CD4-positive, alpha-beta T cell treated with Interleukin-17A for 1 hour (primary cell): ENCODE data around the gene UGT1A6.
"Not testable (repeated sequence)": the region's sequence is repeated elsewhere in the genome, so short reads cannot be mapped to it uniquely, and the experiment has no call there.

Experiments used
- DNase-seq: peaks from one replicate; pipeline ENCODE4 v3.0.0-alpha.2; 2020

Gene UGT1A6

DNA sequence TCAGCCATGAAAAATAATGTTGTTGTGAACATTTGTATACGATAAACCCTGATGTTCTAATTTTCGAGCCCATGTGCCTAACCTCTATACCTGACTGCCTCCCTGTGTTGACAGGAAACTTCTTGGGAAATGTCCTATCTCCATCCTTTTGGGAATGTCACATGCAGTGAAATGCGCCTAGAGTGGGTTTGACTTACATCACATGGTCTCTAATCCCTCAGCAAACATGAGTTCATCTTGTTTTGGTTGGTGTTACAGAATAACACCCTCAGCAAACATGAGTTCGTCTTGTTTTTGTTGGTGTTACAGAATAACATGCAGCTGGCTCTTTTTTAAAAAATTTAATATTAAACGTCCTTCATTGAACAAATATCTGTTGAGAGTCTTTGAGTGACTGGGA lies 4.3 kb upstream of the UGT1A6 start:
- no peak for DNase-seq

DNA sequence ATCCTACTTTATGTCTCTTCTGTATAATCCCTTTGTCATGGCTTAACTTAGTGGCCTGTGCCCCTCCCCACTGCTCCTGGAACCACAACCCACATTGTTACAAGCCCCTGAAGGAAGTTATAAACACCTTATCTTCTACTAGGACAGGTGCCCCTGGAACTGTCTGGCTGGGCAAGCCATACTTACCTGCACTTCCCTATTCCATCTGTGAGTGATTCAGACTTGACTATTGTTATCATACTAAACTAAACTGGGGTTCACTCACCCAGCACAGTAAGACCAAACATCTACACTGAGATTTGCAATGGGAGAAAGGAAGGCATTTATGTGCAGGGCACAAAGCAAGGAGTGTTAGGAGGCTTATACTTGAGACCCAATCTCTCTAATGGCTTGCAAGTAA lies 3.7 kb upstream of the UGT1A6 start:
- no peak for DNase-seq

DNA sequence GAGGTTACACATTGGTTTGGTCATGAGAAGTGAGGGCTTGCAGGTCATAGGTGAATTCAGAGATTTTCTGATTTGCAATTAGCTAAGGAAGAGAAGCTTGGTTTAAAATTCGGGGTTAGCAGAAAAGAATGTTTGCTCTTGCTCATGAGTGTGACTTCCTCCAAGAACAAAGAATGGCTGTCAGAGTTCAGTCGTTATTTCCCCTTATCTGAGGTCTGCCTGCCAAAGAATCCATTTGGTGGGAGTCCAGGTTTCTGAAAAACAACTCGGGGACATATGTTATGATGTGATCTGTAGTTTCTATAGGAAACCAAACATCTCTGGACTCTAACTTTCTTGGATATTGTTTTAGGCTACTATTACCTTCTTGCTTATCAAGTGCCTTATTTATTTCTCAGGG lies 3.2 kb upstream of the UGT1A6 start:
- no peak for DNase-seq

DNA sequence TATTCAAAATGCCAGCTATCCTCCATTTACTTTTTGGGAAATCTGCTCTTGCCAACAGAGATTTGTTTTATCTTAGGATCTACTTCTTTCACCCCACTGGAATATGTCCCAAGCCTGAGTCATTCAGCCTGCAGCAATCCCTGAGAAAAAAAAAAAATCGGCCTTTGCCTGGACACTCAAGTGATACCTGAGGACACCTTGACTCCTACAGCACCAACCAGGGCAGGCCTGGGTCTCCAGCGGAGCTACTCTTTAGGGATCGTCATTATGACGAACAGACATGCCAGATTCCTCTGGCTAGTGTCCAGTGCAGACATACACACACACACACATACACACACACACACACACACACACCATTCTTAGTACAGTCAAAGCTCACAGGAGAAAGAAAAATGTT lies 2.2 kb upstream of the UGT1A6 start:
- no peak for DNase-seq

DNA sequence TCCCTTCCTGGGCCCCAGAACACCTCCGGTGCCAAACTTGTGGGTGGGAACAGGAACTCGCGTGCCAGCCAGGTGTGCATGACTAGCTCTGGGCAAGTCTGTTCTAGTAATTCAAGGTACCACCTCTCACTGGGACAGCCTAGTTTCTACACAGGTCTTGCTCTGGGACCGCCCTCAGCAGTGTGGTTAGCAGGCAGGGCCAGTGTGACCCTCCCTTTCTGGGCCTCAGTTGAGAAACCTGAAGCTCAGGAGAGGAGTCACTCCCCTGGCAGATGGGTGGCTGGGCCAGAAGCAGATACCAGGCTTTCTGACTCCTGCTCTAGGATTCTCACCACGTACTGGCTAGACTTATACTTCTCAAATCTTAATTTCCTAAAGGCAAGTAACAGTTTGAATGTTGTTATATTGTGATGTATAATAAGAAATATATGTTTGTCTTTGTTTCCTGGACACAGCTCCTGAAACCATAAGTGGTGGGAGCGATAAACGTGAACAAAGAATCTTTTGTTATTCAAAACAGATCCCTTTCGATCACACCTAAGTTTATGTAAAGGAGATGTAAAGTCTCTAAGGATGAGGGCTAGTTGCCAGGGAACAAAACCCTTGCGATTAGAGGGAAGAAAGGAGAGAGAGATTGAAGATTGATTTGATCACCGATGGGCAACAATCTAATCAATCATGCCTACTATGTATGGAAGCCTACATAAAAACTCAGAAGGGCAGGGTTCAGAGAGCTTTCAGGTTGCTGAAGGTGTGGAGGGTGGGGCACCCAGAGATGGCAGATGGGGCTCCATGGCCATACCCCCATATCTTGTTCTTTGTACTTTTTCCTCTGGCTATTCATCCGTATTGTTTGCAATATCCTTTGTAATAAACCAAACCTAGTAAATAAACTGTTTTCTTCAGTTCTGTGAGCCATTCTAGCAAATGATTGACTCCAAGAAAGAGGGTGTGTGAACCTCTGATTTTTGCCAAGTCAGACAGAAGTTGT lies 952 bp upstream of the UGT1A6 start:
- no peak for DNase-seq

DNA sequence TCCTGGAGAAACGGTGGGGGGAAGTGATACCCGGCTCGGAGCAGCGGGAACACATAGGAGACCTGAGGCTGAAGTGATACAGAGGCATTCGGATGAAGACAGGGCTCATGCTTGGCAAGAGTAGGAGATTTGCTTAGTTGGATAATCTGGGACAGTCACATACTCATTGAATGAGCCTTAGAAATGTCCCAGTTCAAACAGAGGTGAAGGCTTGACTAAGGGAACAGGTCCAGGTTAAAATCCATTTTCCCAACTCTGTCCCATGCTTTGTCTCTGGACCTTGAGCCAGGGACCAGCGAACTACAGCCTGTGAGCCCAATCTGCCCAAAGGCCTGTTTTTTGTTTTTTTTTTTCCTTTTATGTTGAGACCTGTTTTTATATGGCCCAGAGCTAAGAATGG lies 1.3 kb downstream of the UGT1A6 start:
- no peak for DNase-seq

DNA sequence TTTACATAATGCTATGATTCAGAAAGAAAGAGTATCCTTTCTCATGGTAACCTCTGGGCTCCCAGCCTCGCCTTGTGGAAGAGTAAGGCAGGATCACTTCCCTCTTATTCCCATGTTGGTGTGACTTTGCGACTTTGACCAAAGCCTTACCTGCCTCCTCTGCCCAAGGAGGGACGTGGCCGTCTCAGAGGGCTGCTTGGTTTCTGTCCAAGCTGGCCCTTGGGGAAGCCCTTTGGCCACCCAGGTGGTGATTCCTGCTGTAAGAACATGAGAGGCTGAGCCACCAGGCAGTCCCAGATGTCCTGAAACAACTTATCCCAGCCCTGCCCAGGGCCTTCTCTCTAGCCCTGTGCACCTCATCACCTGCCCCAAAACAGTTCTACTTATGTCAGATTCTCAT lies 6.0 kb downstream of the UGT1A6 start:
- no peak for DNase-seq

DNA sequence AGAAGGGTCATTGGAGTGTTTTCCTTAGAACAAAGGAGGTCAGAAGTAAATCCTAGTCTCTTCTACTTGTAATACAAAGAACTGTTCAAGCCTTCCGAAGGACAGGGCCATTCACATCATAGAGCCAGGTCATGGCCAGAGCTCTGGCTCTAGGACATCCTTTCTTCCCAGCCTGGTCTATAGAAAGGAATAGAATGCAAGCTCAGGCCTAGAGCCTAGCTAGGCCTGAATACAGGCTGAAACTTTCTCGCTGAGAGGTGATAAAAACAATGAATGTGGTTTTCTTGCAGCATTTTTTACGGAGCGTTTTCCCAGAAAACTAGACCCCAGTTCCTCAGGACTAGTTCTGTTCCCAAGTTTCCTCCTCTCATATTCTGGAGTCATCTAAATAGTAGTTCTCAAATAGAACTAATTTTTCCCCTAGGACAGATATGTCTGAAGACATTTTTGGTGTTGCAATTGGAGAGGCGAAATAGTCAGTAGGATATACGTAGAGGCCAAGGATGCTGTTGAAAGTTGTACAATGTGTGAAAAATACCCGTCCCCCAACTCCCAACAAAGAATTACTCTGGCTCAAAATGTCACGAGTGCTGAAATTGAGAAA lies 6.8 kb downstream of the UGT1A6 start:
- no peak for DNase-seq

DNA sequence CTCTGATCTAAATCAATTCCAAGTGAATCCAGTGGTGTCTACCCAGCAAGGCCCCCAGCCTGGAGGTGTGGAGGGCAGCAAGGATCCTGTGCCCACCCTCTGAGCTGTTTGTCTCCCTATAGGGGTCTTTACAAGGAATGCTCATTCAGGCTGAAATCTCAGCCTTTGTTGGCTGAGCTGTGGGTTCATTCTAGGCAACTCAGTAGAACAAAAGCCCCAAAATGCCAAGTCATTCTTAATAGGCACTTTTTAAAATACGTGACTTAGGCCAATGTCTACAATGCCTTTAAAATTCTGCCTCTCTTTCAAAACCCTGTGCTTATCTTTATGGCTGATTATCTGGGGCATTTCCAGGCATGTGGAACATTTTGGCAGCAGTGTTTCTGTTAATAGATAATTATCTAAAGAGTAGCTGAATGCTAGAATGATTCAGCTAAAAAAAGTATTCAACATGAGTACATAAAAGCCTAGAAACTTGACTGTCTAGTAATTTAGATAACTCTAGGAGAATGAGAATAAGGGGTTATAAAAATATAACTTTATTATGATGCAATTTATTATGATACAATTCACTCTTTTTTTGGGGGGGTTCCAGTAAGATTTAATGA lies 7.4 kb downstream of the UGT1A6 start:
- no peak for DNase-seq

DNA sequence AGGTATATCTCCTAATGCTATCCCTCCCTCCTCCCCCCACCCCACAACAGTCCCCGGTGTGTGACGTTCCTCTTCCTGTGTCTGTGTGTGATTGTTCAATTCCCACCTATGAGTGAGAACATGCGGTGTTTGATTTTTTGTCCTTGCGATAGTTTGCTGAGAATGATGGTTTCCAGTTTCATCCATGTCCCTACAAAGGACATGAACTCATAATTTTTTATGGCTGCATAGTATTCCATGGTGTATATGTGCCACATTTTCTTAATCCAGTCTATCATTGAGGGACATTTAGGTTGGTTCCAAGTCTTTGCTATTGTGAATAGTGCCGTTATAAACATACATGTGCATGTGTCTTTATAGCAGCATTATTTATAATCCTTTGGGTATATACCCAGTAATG lies 8.2 kb downstream of the UGT1A6 start:
- DNase-seq = not testable (repeated sequence)

DNA sequence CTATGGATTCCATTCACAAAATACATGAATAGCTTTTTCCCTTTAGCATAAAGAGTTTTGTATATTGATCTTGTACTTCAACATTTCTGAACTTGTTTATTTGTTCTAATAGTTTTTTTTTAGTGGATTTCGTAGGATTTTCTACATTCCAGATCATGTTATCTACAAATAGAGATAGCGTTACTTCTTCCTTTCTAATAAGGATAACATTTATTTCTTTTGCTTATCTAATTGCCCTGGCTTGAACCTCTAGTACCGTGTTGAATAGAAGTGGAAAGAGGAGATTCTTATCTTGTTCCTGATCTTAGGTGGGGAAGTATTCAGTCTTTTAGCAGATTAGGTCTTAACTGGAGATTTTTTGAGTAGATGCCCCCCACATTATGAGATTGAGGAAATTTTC lies 9.5 kb downstream of the UGT1A6 start:
- DNase-seq = no peak

DNA sequence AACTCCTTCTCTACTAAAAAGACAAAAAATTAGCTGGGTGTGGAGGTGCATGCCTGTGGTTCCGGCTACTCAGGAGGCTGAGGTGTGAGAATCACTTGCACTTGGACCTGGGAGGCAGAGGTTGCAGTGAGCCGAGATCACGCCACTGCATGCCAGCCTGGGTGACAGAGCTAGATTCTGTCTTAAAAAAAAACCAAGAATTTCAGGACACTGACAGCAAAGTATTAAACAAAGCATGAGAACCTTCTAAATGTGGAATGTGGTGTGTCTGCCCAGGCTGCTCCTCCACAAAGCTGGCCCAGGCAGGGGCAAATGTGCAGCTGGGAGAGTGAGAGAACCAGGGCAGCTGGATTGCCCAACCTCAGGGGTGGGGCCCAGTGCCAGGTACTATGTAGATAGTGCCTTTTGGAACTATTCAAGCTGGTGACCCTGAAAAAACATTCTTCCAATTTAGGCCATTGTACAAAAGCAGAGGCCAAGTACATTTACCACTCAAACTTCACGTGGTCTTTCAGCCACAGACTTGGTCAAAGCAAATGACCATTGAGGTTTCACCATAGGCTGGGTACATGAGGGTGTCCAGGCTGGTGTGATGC lies 13.3 kb downstream of the UGT1A6 start:
- no peak for DNase-seq

DNA sequence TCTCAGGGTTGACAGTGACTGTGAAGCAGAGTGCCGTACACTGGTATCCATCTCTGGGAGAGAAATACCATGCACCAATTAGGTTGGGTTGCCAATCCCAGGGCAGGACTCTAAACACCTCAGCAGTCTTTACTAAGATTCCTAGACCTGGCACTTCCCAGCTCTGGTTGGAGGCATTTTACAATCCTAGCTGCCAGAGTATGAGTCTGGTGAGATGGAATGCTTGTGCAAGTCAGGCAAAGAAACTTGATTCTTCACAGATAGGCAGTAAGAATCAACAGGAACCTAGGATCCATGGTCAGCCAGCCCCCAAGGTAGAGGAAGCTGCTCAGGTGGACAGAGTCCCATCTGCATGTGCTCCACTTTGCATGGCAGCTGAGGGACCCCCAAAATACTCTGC lies 14.0 kb downstream of the UGT1A6 start:
- no peak for DNase-seq

DNA sequence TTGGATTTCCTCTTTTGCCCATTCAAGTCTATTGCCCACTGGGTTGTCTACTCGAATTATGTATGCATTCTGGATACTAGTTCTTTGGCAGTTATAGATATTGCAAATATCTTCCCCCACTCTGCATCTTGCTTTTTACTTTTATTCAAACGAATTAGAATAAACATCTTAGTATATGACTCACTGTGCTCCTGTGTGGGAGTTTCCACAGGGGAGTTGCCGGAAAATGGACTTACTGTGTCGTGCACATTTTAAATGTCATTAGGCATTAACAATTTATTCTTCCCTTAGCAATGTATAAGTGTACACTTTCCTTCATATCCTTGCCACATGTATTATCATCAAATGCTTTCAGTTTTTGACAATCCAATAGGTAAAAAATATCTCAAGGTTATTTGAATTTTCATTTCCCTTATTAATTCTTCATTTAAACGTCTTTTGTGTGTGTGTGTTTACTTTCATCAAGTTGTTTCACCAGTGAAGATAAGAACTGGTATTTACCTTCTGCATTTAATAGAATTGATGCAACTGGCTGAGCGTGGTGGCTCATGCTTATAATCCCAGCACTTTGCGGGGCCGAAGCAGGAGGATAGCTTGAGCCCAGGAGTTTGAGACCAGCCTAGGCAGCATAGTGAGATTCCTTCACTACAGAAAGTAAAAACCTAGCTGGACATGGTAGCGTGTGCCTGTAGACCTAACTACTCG lies 15.4 kb downstream of the UGT1A6 start:
- no peak for DNase-seq

DNA sequence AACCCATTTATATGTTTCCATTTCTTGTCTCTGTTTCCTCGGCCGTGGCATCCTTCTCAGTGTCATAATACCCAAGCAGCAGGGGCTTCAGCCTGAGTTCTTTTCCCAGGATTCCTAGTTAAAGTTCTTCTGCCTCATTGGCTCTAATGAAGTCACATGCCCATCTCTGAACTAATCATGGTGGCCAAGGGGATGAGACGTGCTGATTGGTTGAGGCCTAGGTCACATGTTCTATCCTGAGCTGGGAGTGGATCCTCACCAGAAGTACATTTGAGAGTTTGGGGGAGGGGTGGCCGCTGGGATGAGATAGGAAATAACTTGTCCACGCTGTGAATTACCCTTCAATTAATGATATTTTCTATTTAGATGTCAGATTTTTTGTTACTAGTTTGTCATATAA lies 16.3 kb downstream of the UGT1A6 start:
- DNase-seq = no peak

DNA sequence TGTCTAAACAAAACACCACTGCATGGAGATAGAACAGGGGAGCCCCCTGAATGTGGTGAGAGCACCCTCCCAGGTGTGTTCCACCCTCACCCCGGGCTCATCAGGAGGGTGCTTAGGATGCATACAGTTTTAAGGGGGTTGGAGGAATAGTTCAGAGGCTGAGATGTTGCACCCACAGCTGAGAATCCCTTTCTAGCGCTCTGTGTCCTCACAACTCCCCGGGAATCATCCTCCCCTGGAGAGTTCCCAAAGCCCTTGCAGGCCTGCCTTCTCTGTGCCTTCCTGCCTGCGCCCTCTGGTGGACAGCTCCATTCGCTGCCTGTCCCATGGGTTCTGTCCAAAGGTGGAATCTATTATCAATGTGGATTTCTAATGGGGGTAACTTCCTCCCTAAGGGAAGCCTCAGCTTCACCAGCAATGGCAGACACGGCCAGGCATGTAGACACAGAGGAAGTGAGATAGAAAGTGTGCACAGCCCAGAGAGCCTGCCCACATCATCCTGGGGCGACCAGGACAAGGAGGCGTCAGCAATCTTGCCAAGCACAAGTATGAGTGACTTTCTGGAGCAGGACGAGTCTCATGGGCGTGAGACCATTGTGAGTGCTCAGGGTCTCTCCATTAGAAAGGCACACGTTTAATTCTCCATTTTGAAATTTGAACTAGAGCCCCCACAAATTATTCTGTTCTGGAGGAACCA lies 18.8 kb downstream of the UGT1A6 start:
- peak; percentile 57 for DNase-seq

DNA sequence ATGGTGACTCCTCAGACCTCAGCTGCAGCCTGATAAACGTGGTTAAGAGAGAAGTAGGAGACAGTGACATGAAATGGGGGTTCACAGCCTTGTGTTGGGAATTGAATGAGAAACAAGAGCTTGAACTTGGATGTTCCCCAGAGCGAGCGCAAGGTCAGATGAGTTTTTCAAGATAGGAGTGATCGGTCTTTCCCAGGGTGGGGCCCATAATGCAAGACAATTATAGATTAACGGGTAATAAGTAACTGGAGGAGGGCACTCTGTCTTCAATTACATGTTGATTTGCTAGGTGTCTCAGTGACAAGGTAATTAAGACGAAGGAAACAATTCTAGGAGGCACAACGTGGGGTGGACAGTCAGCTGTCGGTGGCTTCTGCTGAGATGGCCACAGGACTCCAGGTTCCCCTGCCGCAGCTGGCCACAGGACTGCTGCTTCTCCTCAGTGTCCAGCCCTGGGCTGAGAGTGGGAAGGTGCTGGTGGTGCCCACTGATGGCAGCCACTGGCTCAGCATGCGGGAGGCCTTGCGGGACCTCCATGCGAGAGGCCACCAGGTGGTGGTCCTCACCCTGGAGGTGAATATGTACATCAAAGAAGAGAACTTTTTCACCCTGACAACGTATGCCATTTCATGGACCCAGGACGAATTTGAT lies 20.0 kb downstream of the UGT1A6 start, which contains the start of gene UGT1A5:
TSS of gene UGT1A5 (plus strand) at position 297 of the 651 bp plus-strand sequence. CDS start at position 382, 85 bp downstream.
- no peak for DNase-seq

DNA sequence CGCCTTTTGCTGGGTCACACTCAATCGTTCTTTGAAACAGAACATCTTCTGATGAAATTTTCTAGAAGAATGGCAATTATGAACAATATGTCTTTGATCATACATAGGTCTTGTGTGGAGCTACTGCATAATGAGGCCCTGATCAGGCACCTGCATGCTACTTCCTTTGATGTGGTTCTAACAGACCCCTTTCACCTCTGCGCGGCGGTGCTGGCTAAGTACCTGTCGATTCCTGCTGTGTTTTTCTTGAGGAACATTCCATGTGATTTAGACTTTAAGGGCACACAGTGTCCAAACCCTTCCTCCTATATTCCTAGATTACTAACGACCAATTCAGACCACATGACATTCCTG lies 20.5 kb downstream of the UGT1A6 start:
- no peak for DNase-seq

DNA sequence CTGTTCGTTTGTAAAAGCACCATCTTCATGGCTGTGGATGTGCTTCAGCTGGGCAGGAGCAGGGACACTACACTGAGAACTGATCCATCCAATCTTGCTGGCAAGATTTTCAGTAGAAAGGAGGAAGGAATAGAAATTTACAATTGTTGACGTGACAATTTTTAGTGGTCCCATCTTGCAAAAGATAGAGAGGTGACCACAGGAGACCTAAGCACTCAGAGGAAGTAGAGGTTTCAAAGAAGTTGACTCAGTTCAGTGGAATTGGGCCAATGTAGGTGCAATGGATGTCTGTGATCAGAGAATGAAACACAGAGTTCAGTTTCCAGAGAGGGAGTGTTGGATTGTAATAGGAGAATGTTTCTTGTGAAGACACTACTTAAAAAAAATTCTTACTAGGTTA lies 21.4 kb downstream of the UGT1A6 start:
- no peak for DNase-seq

DNA sequence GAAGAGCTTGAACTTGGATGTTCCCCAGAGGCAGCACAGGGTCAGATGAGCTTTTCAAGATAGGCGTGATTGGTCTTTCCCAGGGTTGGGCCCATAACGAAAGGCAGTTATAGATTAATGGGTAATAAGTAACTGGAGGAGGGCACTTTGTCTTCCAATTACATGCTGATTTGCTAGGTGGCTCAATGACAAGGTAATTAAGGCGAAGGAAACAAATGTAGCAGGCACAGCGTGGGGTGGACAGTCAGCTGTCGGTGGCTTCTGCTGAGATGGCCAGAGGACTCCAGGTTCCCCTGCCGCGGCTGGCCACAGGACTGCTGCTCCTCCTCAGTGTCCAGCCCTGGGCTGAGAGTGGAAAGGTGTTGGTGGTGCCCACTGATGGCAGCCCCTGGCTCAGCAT lies 25.9 kb downstream of the UGT1A6 start, which contains the start of gene UGT1A4:
TSS of gene UGT1A4 (plus strand) at position 185 of the 400 bp plus-strand sequence. CDS start at position 270, 85 bp downstream.
- DNase-seq = no peak

DNA sequence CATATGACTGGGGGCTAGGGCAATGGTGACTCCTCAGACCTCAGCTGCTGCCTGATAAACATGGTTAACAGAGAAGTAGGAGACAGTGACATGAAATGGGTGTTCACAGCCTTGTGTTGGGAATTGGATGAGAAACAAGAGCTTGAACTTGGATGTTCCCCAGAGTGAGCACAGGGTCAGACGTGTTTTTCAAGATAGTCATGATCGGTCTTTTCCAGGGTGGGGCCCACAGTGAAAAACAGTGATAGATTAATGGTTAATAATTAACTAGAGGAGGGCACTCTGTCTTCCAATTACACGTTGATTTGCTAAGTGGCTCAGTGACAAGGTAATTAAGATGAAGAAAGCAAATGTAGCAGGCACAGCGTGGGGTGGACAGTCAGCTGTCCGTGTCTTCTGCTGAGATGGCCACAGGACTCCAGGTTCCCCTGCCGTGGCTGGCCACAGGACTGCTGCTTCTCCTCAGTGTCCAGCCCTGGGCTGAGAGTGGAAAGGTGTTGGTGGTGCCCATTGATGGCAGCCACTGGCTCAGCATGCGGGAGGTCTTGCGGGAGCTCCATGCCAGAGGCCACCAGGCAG lies 36.1 kb downstream of the UGT1A6 start, which contains the start of gene UGT1A3:
TSS of gene UGT1A3 (plus strand) at position 320 of the 579 bp plus-strand sequence. CDS start at position 405, 85 bp downstream.
- no peak for DNase-seq
